ENCODE data around the gene TOMM40L. TPM values are rescaled to one million over a fixed set of nuclear protein-coding genes. Genes with fewer than 3 reads are reported as not detected.

The TOMM40L gene
- total RNA-seq, 4 donors from 2014 or later, result 2.6 to 13.2 (median 7.3) TPM

GRCh38 chr1:161188381-161188780 lies 37.5 kb upstream of the TOMM40L start:
- no peak overlapping the region for H3K27ac ChIP-seq
- H3K9me3 ChIP-seq, result no peaks in the 10 kb centered on the region
- no peaks in the 10 kb centered on the region for H3K36me3 ChIP-seq
- no peaks in the 10 kb centered on the region for H3K27me3 ChIP-seq
- H3K4me1 ChIP-seq, result no peaks in the 10 kb centered on the region
- intact Hi-C loops (cut with DNase I; ENCODE audit: low total_unique reads), result no loop called here
- no peak for DNase-seq
- TF ChIP-seq POLR2A (IDR thresholded peaks at IDR 0.05), result no peak
- TF ChIP-seq CTCF (IDR thresholded peaks at IDR 0.05), result no peak
- no peak overlapping the region for H3K4me3 ChIP-seq

GRCh38 chr1:161189036-161189435 lies 36.8 kb upstream of the TOMM40L start:
- DNase-seq, result no peak
- H3K4me1 ChIP-seq, result peaks cover 0 to 3% of the 10 kb centered on the region in 2 donors

GRCh38 chr1:161190962-161191521 lies 34.8 kb upstream of the TOMM40L start:
- no peaks in the 10 kb centered on the region for H3K36me3 ChIP-seq
- no peak for TF ChIP-seq CTCF (IDR thresholded peaks at IDR 0.05)
- no peak for TF ChIP-seq POLR2A (IDR thresholded peaks at IDR 0.05)
- H3K27ac ChIP-seq, result no peak overlapping the region
- H3K9me3 ChIP-seq, result no peaks in the 10 kb centered on the region
- H3K4me1 ChIP-seq, result peaks cover 0 to 3% of the 10 kb centered on the region in 2 donors
- intact Hi-C loops (cut with DNase I; ENCODE audit: low total_unique reads), result no loop called here
- no peaks in the 10 kb centered on the region for H3K27me3 ChIP-seq
- H3K4me3 ChIP-seq, result no peak overlapping the region
- no peak for DNase-seq

More at GRCh38 chr1:161189036-161189435, 36.8 kb upstream of the TOMM40L start:
- no peak for TF ChIP-seq POLR2A (IDR thresholded peaks at IDR 0.05)
- TF ChIP-seq CTCF (IDR thresholded peaks at IDR 0.05), result no peak
- H3K27me3 ChIP-seq, result no peaks in the 10 kb centered on the region
- no peak overlapping the region for H3K27ac ChIP-seq
- H3K9me3 ChIP-seq, result no peaks in the 10 kb centered on the region
- intact Hi-C loops (cut with DNase I; ENCODE audit: low total_unique reads), result no loop called here
- H3K4me3 ChIP-seq, result no peak overlapping the region
- no peaks in the 10 kb centered on the region for H3K36me3 ChIP-seq

DNA sequence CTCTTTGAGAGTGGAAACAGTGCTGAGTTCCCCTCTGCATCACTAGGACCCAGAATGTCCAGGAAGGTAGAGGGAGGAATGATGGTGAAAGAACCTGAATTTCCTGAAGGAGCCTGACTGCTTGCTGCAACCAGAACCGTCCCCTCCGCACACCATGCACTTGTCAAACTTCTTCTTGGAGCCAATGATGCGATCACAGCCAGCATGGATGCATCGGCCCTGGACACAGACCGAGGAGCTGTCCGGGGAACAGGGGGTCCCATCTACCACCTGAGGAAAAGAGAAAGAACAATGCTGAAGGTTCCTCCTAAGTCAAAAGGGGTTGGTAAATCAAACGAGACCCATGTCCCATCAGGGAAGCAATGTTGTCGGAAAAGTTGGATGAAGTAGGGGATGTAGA lies 33.9 kb upstream of the TOMM40L start:
- intact Hi-C loops (cut with DNase I; ENCODE audit: low total_unique reads), result no loop called here
- TF ChIP-seq CTCF (IDR thresholded peaks at IDR 0.05), result no peak
- TF ChIP-seq POLR2A (IDR thresholded peaks at IDR 0.05), result no peak
- H3K27ac ChIP-seq, result no peak overlapping the region

DNA sequence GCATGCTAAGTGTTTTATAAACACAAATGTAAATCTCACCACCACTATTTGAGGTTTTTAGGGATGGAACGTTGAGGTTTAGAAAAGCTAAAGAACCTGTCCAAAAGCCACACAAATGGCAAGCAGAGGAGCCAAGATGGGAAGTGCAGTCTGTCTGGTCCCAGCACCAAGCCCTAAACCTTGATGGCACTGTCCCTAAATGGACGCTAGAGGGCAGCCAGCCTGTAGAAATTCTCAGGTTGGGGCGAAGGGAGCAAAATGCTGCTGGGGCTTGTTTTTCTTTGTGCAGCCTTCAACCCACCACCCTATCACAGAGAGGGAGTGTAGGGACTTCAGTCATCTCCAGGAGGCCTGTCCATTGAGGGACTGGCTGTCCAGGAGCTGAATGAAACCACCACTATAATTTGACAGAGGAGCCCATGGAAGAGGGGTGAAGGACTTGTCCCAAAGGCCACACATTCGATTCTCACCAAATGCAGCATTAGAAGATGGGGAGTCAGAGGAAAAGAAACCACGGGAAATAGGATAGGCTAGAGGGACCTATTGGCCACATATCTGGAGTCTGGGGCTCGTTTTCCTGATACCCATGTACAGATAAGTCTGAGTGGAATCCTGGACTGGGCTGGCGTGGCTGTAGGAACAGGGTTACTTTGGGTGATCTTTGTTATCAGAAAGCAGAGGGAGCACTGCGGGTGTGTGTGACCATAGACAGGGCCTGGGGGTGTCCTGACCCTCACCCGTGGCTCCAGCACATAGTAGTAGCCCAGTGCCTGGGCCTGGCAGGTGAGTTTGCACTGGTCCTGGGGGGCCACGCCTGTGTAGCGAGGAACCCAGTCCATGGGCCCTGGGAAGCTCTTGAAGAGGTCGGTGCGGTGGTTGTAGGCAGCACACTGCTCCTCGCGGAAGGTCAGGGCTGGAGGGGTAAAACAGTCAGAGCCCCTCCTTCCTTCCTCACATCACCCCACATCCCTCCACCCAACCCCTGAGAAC lies 33.1 kb upstream of the TOMM40L start:
- TF ChIP-seq POLR2A (IDR thresholded peaks at IDR 0.05) (no peak), CTCF (IDR thresholded peaks at IDR 0.05) (peak; percentile 70 to 86 (median 84))
- H3K27ac ChIP-seq, result peak overlapping the region; percentile 42 to 43
- no peaks in the 10 kb centered on the region for H3K27me3 ChIP-seq
- intact Hi-C loops (cut with DNase I; ENCODE audit: low total_unique reads), result no loop called here
- peak; percentile 55 to 68 for DNase-seq
- no peak overlapping the region for H3K4me3 ChIP-seq
- peaks cover 3 to 6% of the 10 kb centered on the region in 2 donors for H3K4me1 ChIP-seq
- no peaks in the 10 kb centered on the region for H3K9me3 ChIP-seq
- no peaks in the 10 kb centered on the region for H3K36me3 ChIP-seq

More for the DNA sequence above, 33.9 kb upstream of the TOMM40L start:
- peaks cover 3 to 5% of the 10 kb centered on the region in 2 donors for H3K4me1 ChIP-seq
- no peak overlapping the region for H3K4me3 ChIP-seq
- DNase-seq, result no peak
- H3K9me3 ChIP-seq, result no peaks in the 10 kb centered on the region
- H3K36me3 ChIP-seq, result no peaks in the 10 kb centered on the region
- H3K27me3 ChIP-seq, result no peaks in the 10 kb centered on the region

Measured in uterus (tissue), 4 donors.